GM20000 (cell line): Measurements from ENCODE around the gene POU2F1.

Source experiments
- DNase-seq: peaks from one replicate; pipeline ENCODE4 v3.0.0; 2012; ENCODE audit warnings: low spot score
- TF ChIP-seq, protein P1 (sequence below): IDR thresholded peaks from 2 replicates; pipeline ENCODE4 v1.5.1; 2012; ENCODE audit warnings: mild to moderate bottlenecking, control low read depth; ENCODE audit errors: extremely low read depth, missing control alignments

The POU2F1 gene

GRCh38 chr1:167452483-167452882 is 231.8 kb downstream of the POU2F1 start:
- DNase-seq: no peak
- TF ChIP-seq, protein P1, sequence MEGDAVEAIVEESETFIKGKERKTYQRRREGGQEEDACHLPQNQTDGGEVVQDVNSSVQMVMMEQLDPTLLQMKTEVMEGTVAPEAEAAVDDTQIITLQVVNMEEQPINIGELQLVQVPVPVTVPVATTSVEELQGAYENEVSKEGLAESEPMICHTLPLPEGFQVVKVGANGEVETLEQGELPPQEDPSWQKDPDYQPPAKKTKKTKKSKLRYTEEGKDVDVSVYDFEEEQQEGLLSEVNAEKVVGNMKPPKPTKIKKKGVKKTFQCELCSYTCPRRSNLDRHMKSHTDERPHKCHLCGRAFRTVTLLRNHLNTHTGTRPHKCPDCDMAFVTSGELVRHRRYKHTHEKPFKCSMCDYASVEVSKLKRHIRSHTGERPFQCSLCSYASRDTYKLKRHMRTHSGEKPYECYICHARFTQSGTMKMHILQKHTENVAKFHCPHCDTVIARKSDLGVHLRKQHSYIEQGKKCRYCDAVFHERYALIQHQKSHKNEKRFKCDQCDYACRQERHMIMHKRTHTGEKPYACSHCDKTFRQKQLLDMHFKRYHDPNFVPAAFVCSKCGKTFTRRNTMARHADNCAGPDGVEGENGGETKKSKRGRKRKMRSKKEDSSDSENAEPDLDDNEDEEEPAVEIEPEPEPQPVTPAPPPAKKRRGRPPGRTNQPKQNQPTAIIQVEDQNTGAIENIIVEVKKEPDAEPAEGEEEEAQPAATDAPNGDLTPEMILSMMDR: no peak

DNA sequence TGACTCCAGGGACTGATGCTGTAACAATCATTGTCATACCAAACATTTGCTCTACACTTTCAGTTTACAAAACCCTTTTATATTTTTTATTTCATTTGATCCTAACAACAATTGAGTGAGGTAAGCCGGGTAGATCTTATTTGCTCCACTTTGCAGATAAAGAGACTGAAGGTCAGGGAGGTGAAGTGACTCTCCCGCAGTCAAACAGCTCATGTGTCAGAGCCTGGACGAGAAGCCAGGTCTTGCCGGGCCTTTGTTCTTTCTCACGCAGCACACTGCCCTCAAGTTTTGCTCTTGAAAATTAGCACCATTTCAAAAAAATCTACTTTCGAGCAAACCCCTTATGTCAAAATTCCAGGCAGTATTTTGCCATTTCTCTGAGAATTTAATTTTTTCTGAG is 232.4 kb downstream of the POU2F1 start:
- TF ChIP-seq, protein P1: no peak
- no peak for DNase-seq

DNA sequence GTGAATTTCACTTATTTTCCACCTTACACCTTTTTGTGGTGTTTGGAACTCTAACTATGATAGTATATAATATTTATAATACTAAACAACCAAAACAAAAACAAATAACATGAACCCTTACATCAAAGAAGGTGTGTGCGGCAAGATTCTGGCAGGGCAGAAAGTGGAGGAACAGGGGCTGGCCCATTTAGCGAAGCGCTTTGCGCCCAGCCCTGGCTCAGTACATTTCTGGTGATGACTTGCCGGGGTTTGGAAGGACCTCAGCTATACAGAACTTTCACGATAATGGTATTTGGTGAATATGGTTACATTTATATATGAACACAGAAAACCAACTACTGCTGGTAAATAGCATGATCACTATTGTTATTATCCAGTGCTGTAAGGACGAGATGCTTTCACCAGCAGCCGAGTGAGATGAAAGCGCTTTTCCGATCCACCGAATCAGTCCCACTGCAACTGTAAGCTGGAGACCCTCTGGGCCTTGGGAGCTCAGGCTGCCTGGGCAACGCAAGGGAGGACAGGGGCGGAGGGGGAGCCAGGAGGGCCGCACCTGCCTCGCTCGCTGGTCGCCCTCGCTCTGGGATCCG is 233.7 kb downstream of the POU2F1 start:
- TF ChIP-seq, protein P1: no peak

DNA sequence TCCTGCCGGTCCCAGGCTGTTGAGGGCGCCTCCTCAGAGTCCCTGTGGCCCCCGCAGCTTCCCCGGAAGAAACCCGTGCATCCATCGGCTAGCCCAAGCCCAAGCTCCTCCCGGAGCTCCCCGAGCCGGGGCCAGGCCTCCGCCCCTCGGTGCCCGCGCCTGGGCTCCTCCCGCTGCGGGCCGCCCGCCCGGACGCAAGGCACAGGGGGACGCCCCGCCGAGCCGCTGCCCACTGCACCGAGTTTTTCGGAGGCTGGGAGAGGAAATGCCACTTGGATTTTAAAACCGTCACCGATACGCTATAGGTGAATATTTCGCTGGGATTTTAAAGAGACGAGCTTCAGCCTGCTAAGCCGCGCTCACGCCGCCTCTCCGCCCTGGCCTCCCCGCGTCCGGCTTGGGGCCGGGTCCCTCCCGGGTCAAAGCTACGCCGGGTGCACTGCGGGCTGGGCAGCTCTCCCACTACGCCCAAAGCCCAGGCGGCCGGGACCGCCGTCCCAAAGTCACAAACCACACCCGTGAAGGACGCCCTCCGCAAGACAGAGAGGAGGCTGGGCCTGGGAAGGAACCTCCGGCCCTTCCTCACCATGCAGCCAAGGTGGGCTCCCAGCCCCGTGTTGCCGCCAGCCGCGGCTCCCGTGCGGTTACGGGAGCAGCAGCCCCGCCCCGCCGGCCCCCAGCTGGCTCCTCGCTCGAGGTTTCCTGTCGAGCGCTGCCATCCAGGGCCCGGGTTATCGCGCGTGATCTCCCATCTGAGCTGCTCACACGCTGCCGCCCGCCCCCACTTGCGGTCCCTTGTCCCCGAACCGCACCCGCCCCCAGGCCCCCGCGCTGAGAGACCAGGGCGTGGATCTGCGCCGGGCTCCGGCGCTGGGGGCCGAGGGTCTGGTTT is 234.5 kb downstream of the POU2F1 start:
- TF ChIP-seq, protein P1: no peak

More for the DNA sequence above, 233.7 kb downstream of the POU2F1 start:
- DNase-seq: no peak

GRCh38 chr1:167455786-167456446 is 235.2 kb downstream of the POU2F1 start:
- peak; percentile 64 for DNase-seq
- TF ChIP-seq, protein P1: no peak

More for the DNA sequence above, 234.5 kb downstream of the POU2F1 start:
- peak; percentile 77 for DNase-seq

DNA sequence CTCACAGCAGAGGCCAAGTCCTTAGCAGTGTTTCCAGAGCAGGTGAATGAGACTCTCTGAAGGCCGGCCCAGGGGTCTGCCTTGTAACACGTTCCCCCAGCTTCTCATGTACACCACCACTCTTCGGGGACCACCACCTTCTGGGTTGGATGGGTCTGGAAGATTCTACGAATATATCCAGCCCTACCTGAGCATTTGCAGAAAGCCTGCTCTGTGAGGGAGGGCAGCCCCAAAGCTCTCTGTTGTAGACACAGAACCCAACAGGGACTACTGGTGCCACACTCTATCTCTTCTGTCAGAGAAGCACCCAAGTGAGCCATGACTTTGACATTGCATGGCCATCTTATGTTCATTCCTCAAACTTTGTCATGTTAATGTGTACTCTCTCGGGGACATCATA is 235.8 kb downstream of the POU2F1 start:
- TF ChIP-seq, protein P1: no peak
- DNase-seq: no peak

GRCh38 chr1:167456926-167457325 is 236.2 kb downstream of the POU2F1 start:
- TF ChIP-seq, protein P1: no peak
- DNase-seq: no peak
